NB4 (cell line): ENCODE results near the gene CACNA2D4.

Experiments used
- POLR2A ChIP-seq: IDR thresholded peaks from 2 replicates; pipeline ENCODE4 v1.6.1; 2011; ENCODE audit warnings: mild to moderate bottlenecking; ENCODE audit not compliant: insufficient read length; ENCODE audit errors: extremely low read depth
- TF ChIP-seq, protein P1 (sequence below): IDR thresholded peaks from 2 replicates; pipeline ENCODE4 v1.6.1; 2011; ENCODE audit warnings: low read depth, low read length

DNA sequence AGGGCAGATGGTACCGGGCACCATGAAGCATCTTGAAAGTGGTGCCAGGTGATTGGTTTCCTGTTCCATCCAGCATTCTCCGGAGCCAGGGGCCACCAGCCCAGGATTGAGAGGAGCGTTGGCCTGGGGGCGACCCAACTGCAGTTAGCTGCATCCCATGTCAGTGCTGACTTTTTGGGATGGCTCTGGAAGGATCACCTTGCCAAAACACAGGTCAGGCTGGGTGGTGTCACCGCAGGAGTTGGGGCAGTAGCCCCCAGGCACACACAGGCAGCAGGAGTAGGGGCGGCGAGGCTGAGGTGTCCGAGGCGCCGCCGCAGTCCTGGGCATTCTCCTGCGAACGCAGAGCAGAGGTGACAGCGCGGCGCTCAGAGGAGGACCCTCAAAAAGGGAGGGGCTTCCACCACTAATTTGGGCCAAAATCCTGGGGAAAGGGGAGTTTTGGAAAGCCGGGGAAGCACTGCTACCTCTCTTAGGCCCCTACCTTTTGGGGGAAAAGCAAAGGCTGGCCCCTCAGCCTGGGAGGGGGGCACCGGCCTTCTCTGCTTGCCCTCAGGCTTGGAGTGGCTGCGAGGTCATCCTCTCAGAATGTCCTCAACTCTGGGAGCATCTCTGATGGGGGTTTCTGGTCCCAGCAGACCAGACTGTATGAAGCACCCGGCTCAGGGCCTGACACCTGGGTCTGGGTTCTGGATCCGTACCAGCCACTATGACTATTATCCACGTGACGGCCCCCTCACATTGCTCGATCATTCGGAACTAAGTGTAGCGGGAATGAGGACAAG lies 124.8 kb downstream of the CACNA2D4 start:
- TF ChIP-seq POLR2A = no peak
- TF ChIP-seq, protein P1, sequence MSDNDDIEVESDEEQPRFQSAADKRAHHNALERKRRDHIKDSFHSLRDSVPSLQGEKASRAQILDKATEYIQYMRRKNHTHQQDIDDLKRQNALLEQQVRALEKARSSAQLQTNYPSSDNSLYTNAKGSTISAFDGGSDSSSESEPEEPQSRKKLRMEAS = no peak
